Stimulated activated CD4-positive, alpha-beta T cell treated with anti-CD3 and anti-CD28 coated beads, Interleukin-4, amount 100 ng/mL, for 48 hours (primary cell): ENCODE measurements around the gene NOP53.
"Not testable (repeated sequence)": the region's sequence is repeated elsewhere in the genome, so short reads cannot be mapped to it uniquely, and the experiment has no call there.

ENCODE experiments used
- DNase-seq, 2 donors: peaks; one replicate each; pipeline ENCODE4 v3.0.0-alpha.2; 2020; ENCODE audit warnings: low read depth in 2 of 2

The NOP53 gene

GRCh38 chr19:47777245-47778048, 32.1 kb downstream of the NOP53 start:
- not testable (repeated sequence) for DNase-seq

- peak; percentile 67 to 79 for DNase-seq
These were observed 33.0 kb downstream of the NOP53 start, which contains the start of gene SELENOW for GRCh38 chr19:47778049-47778953. TSS of gene SELENOW (plus strand) at chr19:47778703. CDS start at chr19:47778786, 83 bp downstream.

- no peak for DNase-seq
These were observed 33.6 kb downstream of the NOP53 start for GRCh38 chr19:47778954-47779351.

- DNase-seq, result no peak
These were observed 34.3 kb downstream of the NOP53 start for GRCh38 chr19:47779524-47780214.

GRCh38 chr19:47780215-47780551, 34.8 kb downstream of the NOP53 start:
- DNase-seq, result no peak

GRCh38 chr19:47781590-47782262, 36.4 kb downstream of the NOP53 start:
- DNase-seq, result no peak

- no peak for DNase-seq
These were observed 41.2 kb downstream of the NOP53 start for GRCh38 chr19:47786566-47786965.

GRCh38 chr19:47787307-47787706, 42.0 kb downstream of the NOP53 start:
- not testable (repeated sequence) for DNase-seq

- not testable (repeated sequence) for DNase-seq
These were observed 44.5 kb downstream of the NOP53 start for GRCh38 chr19:47789811-47790210.

- DNase-seq, result peak; percentile 84 to 96
These were observed 45.1 kb downstream of the NOP53 start for GRCh38 chr19:47790398-47790814.

- no peak for DNase-seq
These were observed 47.3 kb downstream of the NOP53 start for GRCh38 chr19:47792616-47793015.

- DNase-seq, result no peak
These were observed 49.2 kb downstream of the NOP53 start for GRCh38 chr19:47794526-47794925.

- DNase-seq, result no peak
These were observed 51.4 kb downstream of the NOP53 start for GRCh38 chr19:47796785-47797184.

GRCh38 chr19:47797996-47798903, 52.9 kb downstream of the NOP53 start:
- no peak for DNase-seq

- DNase-seq, result no peak
These were observed 53.5 kb downstream of the NOP53 start for GRCh38 chr19:47798904-47799266.

- no peak for DNase-seq
These were observed 55.9 kb downstream of the NOP53 start for GRCh38 chr19:47801270-47801669.

GRCh38 chr19:47802521-47803043, 57.2 kb downstream of the NOP53 start:
- DNase-seq, result no peak

GRCh38 chr19:47803148-47803547, 57.8 kb downstream of the NOP53 start:
- not testable (repeated sequence) for DNase-seq

- DNase-seq, result not testable (repeated sequence)
These were observed 58.3 kb downstream of the NOP53 start for GRCh38 chr19:47803671-47804070.

GRCh38 chr19:47804451-47804850, 59.1 kb downstream of the NOP53 start, which contains the start of gene TPRX1:
TSS of gene TPRX1 (minus strand) at chr19:47804551. CDS start at chr19:47804539, 12 bp downstream.
- not testable (repeated sequence) for DNase-seq
